Lung (tissue), 12 donors: ENCODE measurements around the gene NEU2. TPM values are rescaled to one million over a fixed set of nuclear protein-coding genes. Genes with fewer than 3 reads are reported as not detected.

ENCODE experiments used
- ATAC-seq: fragments of 200-7000 bp; cut with Tn5 transposase; one replicate; pipeline ENCODE4 v1.9.1; 2020; ENCODE audit warnings: moderate number of reproducible peaks; ENCODE audit not compliant: insufficient read depth, low FRiP score
- DNase-seq, 3 donors: peaks; one replicate each; pipeline ENCODE4 v3.0.0-alpha.2; 2013 to 2017
- H3K27ac ChIP-seq, 2 donors: one replicate each; pipeline ENCODE4 v1.5.1; 2013; ENCODE audit warnings: mild to moderate bottlenecking in 2 of 2, moderate library complexity in 2 of 2, control low read depth in 1 of 2, inconsistent platforms in 1 of 2, low read depth in 1 of 2, low read length in 1 of 2
- H3K27me3 ChIP-seq, 3 donors: one replicate each; pipeline ENCODE4 v1.5.1; 2013; ENCODE audit warnings: low read length in 2 of 3; ENCODE audit not compliant: control insufficient read depth in 3 of 3, insufficient read depth in 3 of 3
- H3K36me3 ChIP-seq, 4 donors: one replicate each; pipeline ENCODE4 v1.5.1; 2013; ENCODE audit warnings: low read length in 4 of 4, mild to moderate bottlenecking in 1 of 4, moderate library complexity in 1 of 4; ENCODE audit not compliant: control insufficient read depth in 4 of 4, insufficient read depth in 4 of 4
- H3K4me1 ChIP-seq, 5 donors: one replicate each; pipeline ENCODE4 v1.5.1; 2013; ENCODE audit warnings: low read length in 5 of 5, mild to moderate bottlenecking in 2 of 5, moderate library complexity in 1 of 5; ENCODE audit not compliant: control insufficient read depth in 5 of 5, insufficient read depth in 5 of 5
- H3K4me3 ChIP-seq: one replicate; pipeline ENCODE4 v1.5.1; 2013; ENCODE audit warnings: mild to moderate bottlenecking, control low read depth, moderate library complexity
- H3K9ac ChIP-seq, 2 donors: one replicate each; pipeline ENCODE4 v1.5.1; 2013; ENCODE audit warnings: low read length in 2 of 2, control low read depth in 1 of 2; ENCODE audit not compliant: insufficient read depth in 1 of 2
- H3K9me3 ChIP-seq, 4 donors: one replicate each; pipeline ENCODE4 v1.5.1; 2013; ENCODE audit warnings: low read length in 3 of 4, mild to moderate bottlenecking in 1 of 4, moderate library complexity in 1 of 4; ENCODE audit not compliant: control insufficient read depth in 4 of 4, insufficient read depth in 3 of 4
- whole genome bisulfite sequencing, 2 donors: extraction: QIAGEN DNeasy Blood & Tissue Kit; methylation state at CpG; one replicate each; pipeline ENCODE4 v1.1.7; 2013; 5-methylcytosine and 5-hydroxymethylcytosine counted together
- polyA plus RNA-seq, 2 donors: library from polyadenylated mRNA; stranded (reverse); fragments of 200-250 nt; gene quantifications; one replicate each; pipeline ENCODE4 v1.2.1, GENCODE V29; 2013
- total RNA-seq, 2 donors: library from RNA; depleted of rRNA in 1 of 2; stranded (reverse); fragments of >200 nt in 1 of 2; gene quantifications; one replicate each; pipeline ENCODE4 v1.2.1, GENCODE V29; 2014 to 2021
- TF ChIP-seq, protein P1 (sequence below): IDR thresholded peaks from 2 replicates; pipeline ENCODE4 v1.5.1; 2012; ENCODE audit warnings: mild to moderate bottlenecking; ENCODE audit errors: control extremely low read depth, extremely low read depth
- donor health status: control.
- donor health status: control.
- donor health status: Bipolar disorder and iron deficiency.
- donor health status: healthy.
- donor health status: DM: yes; HTN: yes; CAD: no.

NEU2 gene
- total and polyA plus RNA-seq, 4 donors, result not detected

GRCh38 chr2:233062451-233062850 lies 30.0 kb downstream of the NEU2 start:
- H3K9ac ChIP-seq, result no peak overlapping the region
- WGBS, 2 donors, result 15 to 45% methylated on average over 4 of the region's 4 CpGs
- H3K27me3 ChIP-seq, result no peaks in the 10 kb centered on the region
- no peak for ATAC-seq
- TF ChIP-seq, protein P1, sequence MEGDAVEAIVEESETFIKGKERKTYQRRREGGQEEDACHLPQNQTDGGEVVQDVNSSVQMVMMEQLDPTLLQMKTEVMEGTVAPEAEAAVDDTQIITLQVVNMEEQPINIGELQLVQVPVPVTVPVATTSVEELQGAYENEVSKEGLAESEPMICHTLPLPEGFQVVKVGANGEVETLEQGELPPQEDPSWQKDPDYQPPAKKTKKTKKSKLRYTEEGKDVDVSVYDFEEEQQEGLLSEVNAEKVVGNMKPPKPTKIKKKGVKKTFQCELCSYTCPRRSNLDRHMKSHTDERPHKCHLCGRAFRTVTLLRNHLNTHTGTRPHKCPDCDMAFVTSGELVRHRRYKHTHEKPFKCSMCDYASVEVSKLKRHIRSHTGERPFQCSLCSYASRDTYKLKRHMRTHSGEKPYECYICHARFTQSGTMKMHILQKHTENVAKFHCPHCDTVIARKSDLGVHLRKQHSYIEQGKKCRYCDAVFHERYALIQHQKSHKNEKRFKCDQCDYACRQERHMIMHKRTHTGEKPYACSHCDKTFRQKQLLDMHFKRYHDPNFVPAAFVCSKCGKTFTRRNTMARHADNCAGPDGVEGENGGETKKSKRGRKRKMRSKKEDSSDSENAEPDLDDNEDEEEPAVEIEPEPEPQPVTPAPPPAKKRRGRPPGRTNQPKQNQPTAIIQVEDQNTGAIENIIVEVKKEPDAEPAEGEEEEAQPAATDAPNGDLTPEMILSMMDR, result no peak
- no peak overlapping the region for H3K4me3 ChIP-seq
- peaks cover 0 to 29% (median 8%) of the 10 kb centered on the region in 5 donors for H3K4me1 ChIP-seq
- no peak for DNase-seq
- peak overlapping the region; percentile 30 to 96 for H3K27ac ChIP-seq
- no peaks in the 10 kb centered on the region for H3K9me3 ChIP-seq
- no peaks in the 10 kb centered on the region for H3K36me3 ChIP-seq

DNA sequence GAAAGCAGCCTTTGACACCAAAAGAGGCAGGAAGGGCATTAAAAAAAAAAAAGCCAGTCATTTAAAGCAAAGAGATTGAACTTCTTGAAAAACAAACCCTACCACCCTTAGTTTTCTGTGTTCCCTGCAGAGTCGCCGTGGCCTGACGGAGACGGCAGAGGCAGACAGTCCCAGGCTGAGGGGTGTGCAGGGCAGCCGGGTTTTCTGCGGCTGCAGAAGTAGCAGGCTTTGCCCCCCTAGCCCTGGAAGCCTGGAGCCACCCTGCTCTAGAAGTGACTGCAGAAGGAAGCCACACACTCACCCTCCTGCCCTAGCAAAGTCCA lies 30.4 kb downstream of the NEU2 start:
- DNase-seq (no peak), ATAC-seq (no peak)
- 31 to 61% methylated on average over 6 of the region's 6 CpGs for WGBS, 2 donors
- peaks cover 0 to 29% (median 8%) of the 10 kb centered on the region in 5 donors for H3K4me1 ChIP-seq
- H3K27me3 ChIP-seq, result no peaks in the 10 kb centered on the region
- H3K9me3 ChIP-seq, result no peaks in the 10 kb centered on the region
- TF ChIP-seq, protein P1, result no peak
- H3K27ac ChIP-seq, result peak overlapping the region in 1 of 2 donors; percentile 52
- no peak overlapping the region for H3K9ac ChIP-seq
- H3K36me3 ChIP-seq, result no peaks in the 10 kb centered on the region
- H3K4me3 ChIP-seq, result no peak overlapping the region

- TF ChIP-seq, protein P1, result no peak
- H3K4me1 ChIP-seq, result peaks cover 0 to 30% (median 8%) of the 10 kb centered on the region in 5 donors
- no peaks in the 10 kb centered on the region for H3K27me3 ChIP-seq
- ATAC-seq (no peak), DNase-seq (peak in 1 of 3 donors; percentile 38)
- H3K36me3 ChIP-seq, result no peaks in the 10 kb centered on the region
- no peak overlapping the region for H3K4me3 ChIP-seq
- H3K9me3 ChIP-seq, result no peaks in the 10 kb centered on the region
- no peak overlapping the region for H3K9ac ChIP-seq
- H3K27ac ChIP-seq, result peak overlapping the region in 1 of 2 donors; percentile 52
- WGBS, 2 donors, result 36 to 43% methylated on average over 13 of the region's 13 CpGs
Measured at GRCh38 chr2:233063269-233063975, 30.9 kb downstream of the NEU2 start.

DNA sequence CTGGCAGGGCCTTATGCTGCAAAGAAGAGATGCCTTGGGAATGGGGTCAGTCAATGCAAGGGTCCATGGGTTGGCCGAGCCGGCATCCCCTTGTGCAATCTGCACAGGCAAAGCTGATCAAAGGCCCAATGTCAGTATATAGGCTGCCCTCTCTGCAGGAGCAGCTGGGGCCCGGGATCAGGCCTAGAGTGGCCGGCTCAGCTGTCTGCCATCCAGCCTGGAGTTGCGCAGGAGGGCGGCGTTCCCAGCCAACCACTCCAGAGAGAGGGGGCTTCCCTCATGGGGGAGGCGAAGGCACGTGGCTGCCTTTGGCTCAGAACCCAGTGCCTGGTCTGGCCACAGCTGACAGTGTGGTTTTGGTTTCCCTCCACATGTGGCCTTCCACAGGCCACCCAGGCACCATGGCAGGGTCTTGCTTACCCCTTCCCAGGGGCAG lies 31.5 kb downstream of the NEU2 start:
- Histone ChIP-seq H3K27me3 (no peaks in the 10 kb centered on the region), H3K9ac (no peak overlapping the region), H3K36me3 (no peaks in the 10 kb centered on the region), H3K4me3 (no peak overlapping the region), H3K4me1 (peaks cover 0 to 30% (median 8%) of the 10 kb centered on the region in 5 donors), H3K9me3 (no peaks in the 10 kb centered on the region), H3K27ac (peak overlapping the region in 1 of 2 donors; percentile 26)
- DNase-seq (no peak), ATAC-seq (no peak)
- TF ChIP-seq, protein P1, result no peak
- 30 to 74% methylated on average over 9 of the region's 9 CpGs for WGBS, 2 donors
